T-helper 1 cell (primary cell): ENCODE results near the gene NPAS2.
A peak's percentile ranks its signal among the peaks of the same experiment; 100 is the strongest.

Source experiments
- DNase-seq, 5 donors: peaks; one replicate each; pipeline ENCODE4 v3.0.0-alpha.2; 2012 to 2020

NPAS2 gene

DNA sequence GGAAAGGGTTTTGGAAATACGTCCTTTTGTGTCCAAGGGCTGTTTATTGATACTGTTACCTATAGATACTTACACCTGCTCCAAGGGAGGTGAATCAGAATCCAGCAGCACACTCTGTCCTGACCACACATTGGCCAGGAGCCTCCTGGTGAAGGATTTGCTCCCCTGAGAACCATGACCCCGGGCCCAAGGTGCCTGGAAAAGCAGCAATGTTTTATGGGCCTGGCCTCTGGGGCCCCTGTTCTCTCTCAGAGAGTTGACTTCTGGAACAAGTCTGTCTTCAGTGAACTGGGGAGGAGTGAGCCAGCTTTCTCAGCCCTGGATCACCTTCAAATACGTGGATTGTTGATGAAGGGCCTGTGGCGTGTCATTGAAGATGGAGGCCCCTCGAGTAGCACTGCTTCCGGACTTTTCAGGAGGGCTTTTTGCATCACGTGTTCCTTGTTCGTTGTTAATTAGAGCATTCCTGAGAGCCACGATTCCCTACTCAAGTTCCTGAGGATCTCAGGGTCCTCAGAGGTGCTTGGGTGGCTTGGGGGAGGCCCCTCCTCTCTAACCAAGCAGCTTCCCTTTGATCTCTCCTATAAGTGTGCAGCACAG, 103.6 kb downstream of the NPAS2 start:
- DNase-seq = no peak

DNA sequence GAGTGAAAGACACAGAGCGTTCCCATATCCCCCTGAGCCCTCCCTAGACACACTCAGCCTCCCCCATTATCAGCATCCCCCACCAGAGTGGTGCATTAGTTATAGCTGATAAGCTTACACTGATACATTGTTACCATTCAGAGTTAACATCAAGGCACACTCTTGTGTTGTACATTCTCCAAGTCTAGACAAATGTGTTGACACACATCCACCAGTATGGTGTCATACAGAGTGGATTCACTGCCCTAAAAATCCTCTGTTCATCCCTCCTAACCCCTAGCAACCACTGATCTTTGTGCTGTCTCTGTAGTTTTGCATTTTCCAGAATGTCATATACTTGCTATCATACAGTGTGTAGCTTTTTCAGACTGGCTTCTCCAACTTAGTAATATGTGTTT, 104.2 kb downstream of the NPAS2 start:
- no peak for DNase-seq

DNA sequence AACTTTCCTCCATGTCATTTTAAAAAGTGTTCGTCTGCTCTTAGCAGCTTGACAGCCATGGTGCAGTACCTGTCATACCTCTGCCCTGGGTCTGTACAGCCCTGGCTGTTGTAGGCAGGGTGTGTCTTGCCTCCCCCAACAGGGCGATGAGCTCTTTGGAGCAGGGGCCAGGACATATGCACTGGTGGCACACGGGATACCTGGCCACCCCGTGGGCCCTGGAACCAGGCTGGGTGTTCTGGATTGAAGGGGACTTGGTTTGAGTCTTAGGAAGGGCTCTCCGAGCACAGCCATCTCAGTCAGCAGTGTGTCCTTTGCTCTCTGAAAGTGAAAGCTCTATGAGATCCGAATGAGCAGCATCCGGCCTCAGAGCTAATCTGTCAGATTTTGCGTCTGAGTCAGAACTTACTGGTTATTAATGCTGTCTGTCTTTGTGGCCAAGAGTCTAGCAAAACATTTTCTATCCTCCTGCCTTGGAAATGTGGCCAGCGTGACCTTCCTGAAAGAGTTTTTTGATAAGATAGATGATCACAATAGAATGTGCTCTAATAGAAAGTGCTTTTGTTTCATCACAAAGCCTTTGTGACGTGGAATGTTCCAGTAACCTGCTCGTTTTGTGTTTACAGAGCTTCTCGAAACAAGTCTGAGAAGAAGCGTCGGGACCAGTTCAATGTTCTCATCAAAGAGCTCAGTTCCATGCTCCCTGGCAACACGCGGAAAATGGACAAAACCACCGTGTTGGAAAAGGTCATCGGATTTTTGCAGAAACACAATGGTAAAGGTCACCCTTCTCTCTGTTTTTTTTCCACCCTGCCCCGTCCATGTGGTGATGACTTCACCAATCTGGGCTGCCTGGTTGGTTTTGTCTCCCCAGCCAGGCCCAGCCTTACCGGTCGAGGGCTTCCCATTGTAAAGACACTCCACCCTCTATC, 104.8 kb downstream of the NPAS2 start:
- peak in 2 of 5 donors; percentile 21 to 61 for DNase-seq

DNA sequence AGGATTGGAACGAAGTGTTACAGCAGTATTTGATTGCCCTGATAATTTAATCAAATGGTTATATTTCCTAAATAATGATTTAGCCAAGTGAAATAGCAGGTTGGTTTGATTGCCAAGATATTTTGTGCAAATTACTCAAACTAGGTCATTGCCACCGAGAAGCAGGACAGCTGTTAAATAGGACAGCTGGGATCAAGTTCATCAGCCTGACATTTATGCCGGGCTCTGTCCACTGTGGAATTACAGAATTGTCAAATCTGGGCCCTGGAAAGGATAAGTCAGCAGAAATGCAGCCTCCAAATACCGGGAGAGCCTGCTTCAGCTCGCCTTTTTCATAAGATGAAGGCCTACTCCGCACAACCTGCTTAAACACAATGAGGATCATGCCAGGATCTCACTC, 108.3 kb downstream of the NPAS2 start:
- DNase-seq = no peak

DNA sequence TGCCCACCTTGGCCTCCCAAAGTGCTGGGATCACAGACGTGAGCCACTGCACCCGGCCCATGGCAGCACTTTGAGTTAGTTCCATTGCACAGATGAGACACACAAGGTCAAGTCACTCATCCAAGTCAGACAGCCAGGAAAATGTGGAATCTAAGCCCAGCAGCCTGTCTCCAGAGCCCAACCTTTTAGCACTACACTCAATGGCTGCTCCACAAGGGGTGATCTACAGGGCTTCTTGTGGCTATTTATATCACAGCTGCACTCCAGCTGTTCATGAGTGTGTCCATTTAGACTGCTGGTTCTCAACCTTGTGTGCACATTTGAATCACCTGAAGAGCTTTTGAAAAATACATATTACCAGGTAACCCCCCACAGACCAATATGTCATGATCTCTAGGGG, 109.2 kb downstream of the NPAS2 start:
- DNase-seq = no peak

DNA sequence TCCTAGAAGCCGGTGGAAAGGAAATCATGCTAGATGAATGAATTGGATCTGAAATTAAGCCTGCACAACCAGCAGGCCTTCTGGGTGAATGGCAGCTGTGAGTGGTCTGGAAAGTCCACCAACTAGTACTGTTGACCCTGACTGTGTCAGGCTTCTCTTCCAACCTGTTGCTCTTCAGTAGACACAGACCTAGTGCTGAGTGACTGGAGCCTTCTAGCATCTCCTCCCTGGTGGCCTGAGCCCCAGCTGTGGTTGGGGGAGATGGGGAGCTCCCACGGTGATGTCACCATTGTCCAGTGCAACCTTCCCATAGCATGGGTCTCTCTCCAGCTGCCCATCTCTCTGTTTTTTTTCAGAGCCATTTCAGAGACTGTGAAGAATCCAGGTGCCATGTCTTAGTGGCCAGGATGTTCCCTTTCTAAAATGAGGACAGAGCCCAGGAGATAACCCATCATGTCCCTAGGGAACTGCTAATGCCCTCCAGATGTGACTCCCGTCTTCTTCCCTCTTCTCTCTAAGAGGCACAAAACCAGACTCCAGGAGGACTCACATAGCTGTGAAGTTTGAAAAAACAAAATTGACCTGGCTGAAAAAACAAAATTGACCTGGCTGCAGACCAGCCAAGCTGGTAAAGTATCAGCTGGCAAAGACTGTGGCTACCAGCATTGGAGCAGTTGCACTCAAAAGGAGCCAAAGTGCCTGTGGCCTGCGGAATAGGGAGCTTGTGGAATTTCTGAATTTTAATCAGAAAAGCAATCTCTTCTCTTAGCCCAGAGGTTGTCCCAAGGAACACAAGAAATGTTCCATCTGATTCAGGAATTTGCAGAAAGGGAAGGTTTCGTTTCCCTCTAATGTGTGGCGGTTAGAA, 114.8 kb downstream of the NPAS2 start:
- DNase-seq = no peak

DNA sequence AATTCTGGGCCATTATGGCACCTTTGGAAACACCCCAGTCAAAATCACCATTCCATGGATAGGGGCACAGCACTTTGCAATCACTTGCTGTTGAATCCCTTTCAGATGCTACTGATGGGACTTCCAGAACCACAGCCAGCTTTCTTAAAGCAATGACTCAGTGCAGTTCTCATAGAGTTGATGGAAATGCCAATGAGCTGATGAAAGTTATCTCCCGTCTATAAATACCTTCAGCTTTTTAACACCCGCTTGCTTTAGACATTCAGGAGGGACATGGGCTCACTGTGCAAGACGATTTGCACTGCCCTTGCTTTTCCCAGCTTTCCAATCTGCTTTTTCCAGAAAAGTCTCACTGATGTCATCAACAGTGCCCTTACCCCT, 115.4 kb downstream of the NPAS2 start:
- DNase-seq = no peak

DNA sequence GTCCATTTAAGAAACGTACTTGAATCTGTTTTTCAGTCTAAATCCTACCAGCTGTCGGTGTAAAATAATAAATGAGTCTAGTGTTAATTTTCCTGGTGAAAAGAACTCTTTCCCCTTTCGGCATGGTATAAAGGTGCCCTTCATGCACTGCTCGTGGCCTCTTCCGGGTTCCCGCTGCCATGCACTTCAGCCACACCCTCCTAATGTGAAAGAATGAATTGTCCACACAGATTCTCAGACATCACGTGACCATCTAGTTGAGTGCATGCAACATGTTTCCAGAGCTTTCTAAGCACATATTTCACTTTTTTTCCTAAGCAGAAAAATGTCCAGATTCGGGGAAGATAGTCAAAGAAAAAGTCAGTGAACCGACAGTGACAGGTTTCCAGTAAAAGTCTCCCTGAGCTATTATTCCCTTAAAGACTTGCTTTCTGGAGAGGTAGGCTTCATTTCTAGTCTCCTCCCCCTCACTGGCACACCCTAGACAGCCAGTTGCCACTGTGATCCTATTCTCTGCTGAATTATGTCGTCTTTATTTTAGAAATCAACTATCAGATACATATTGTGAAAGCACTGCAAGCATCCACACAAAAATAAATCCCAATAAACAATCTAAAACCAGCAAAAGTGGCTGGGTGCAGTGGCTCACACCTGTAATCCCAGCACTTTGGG, 116.3 kb downstream of the NPAS2 start:
- no peak for DNase-seq

DNA sequence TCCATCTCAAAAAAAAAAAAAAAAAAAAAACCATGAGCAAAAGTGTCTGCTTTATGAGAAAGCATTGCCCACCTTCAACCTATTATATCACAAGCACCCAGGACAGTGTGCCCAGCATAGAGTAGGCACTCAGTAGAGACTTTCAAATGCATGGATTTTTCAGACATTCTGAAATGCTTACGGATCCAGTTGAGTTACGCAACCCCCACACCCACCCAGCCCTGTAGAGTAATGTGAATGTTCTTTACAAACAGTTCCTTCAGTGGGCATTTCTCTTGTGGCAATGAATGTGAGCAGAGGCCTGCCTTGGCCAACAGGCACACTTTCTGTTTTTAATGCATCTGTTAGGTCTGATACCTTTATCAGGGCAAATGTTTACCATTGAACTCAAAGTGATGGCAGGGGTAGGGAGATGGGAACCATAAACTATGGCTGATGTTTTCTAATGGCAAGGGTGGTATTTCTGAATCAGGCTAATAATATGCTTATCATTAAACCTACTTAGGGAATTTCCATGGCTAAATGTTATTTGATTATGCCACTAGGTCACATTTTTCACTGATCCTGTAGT, 117.1 kb downstream of the NPAS2 start:
- DNase-seq = no peak

DNA sequence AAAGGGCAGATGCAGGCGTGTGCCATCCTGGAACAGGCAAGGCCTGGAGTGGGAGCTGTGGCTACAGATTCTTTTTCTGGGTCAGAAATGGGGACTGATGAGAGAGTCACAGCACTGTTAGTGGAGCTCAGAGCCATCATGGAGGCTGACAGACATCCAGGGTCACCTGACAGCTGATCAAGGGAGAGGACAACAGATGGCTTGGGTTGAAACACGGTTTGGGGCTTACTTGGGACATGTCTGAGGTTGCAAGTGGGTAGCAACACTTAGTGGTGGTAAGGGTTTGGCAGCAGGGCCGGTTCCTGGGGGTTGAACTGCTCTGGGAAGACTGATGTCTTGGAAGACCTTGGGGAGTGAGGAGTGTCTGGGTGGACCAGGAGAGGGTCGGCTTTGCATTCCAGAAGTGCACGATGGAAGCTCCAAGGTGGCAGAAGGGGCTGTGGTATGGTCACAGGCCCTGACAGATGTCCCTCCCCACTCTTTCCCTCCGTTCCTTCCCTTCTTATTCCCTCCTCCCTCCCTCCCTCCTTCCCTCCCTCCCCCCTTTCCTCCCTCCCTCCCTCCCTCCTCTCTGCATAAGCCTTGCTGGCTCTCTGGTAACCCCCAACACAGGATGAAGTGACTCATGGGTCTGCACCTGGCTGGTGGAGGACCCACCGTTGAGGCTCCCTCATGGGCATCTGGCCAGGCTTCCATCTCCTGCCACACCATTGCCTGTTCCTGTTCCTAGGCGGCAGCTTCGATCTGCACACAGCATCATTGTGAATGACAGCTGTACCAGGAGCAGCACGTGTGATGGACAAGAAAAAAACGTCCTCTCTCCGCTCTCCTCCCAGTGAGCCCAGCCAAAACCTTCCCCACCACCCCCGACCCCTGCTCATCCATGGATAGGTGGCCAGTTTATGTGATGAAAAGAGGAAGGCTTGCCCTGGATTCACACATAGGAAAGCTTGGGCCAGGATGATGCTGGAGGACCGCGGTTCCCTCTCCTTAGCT, 118.4 kb downstream of the NPAS2 start:
- no peak for DNase-seq

DNA sequence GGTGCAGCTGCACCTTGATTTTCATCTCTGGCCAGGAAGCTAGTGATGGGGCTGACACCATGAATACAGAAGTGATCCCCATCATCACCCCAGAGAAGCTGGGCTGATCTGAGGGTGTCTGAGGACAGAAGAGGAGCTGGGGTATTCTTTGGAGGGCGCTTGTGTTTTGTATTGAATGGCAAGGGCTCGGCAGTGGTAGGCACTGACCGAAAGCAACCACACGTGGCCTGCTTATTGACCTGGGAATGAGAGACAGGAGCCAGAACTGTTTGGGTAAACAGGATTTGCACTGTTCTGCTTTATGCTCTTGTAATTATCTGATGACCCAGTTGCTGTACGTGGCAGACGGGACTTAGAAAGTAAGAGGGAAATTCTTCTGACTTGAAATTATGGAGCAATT, 119.5 kb downstream of the NPAS2 start:
- DNase-seq = no peak

DNA sequence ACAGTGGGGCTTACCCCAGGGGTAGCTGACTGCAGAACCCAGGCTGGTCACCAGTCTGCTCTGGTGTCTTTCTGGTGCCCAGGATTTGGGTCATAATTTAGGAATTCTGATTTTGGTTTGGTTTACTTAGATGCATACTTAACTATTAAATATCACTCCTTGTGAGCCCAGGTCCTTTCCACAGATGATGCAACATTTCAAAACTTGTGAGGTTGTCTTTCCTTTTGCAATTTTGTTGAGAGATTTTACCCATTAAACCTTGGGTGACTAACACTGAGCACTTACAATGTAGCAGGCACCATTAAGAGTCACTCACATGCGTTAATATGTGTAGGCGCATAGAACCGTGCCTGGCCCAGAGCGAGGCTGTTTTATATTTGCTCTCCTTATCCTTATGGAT, 120.3 kb downstream of the NPAS2 start:
- DNase-seq = no peak

DNA sequence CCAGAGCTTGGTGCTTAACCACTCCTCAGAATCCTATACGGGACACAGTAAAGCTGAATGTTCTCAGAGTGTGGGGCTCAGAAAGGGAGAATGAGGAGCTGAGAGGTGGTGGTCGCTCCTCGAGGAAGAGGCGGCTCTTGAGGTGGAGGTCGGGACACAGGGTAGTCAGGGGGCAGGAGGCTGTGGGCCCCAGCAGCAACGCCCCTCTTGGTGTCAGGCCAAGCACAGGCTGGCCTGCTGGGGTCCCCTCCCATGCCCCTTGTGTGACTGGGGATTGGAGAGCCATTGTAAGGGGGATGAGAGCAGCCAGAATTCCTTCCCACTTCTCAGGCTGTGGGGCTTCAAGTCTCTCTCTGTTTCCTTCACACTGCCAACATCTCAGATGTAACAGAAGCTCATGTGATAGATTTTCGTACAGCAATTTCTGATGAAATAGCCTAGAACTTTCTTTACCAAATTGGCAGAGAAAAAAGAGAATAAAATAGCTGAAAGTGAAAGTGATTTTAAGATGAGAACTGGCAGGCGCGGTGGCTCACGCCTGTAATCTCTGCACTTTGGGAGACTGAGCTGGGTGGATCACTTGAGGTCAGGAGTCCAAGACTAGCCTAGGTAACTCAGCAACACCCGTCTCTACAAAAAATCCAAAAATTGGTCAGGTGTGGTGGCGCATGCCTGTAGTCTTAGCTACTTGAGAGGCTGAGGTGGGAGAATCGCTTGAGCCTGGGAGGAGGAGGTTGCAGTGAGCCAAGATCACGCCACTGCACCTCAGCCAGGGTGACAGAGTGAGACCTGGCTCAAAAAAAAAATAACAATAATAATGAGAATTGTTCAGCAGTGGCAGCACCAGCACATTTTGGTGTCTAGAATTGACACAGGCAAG, 121.1 kb downstream of the NPAS2 start:
- DNase-seq = peak in 1 of 5 donors; percentile 18

DNA sequence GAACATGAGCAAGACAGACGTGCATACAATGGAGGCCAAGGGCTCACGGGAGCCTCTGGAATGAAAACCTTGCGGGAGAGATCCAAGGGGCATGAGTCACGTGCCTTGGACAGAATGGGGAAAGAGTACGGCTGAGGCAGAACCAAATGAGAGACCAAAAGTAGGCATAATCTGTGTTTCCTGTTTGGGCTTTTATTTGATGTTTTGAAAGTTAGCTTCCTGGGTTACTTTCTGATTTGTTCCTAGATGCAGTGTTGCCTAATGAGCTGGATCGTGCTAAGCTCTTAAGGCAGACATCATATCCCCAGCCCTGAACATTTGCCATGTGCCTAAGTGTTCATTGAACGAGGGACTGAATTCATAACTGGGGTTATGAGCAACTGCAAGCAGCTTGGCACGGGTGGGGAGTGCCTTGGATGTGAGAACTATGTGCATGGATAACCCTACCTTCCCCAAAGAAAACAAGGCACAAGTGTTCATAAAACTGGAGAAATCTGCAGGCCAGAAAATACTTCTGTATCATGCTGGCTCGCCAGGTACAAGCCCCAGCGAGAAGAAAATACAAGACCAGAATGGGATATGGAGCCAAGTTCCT, 121.8 kb downstream of the NPAS2 start:
- DNase-seq = peak in 1 of 5 donors; percentile 9

DNA sequence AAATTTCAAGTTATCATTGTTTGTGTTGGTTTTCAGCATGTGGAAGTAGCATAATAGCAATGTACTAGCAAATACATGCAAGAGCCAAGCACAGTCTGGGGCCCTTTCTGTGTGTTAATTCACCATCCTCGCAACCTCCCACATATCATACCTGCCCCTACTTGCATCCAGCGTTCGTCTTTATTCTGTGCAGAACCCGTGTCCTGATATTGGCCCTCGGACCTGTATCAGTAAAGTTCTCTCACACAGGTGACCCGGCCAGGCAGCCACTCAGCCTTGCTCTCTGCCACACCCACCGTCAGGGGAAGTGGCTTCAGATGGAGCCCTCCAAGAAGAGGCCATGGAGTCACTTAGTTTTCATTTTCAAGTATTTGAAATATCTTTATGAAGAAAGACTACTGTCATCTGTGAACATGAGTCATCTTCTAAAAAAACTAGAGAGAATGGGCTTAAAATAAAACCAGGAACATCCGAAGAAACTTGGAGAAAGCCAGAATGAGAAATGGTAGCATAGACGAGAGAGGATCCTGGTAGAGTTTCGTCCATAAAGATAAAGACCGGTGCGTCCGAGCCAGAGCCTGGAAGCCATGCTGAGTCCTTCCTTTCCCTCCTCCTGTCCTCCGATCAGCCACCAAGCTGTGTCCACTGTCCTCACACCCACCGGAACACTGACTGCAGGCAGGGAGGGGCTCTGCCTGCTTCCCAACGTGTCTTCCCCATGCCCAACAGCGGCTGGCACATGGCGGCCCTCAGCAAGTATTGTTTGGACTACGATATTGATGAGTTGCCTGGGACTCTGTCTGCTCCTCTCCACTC, 124.9 kb downstream of the NPAS2 start:
- DNase-seq = no peak

DNA sequence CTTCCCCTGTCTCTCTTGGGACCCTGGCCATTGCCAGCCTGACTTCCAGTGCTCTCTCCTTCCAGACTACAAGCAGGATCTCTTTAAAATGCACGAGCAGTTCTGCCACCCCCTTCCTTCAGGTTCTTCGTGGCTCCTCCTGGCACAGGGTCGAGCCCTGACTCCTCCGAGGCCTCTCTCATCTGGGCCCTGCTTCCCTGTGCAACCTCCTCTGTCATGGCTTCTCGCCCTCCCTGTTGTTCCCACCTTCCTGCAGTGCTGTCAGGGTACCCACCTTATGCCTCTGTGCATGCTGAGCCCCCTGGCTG, 125.4 kb downstream of the NPAS2 start:
- no peak for DNase-seq

DNA sequence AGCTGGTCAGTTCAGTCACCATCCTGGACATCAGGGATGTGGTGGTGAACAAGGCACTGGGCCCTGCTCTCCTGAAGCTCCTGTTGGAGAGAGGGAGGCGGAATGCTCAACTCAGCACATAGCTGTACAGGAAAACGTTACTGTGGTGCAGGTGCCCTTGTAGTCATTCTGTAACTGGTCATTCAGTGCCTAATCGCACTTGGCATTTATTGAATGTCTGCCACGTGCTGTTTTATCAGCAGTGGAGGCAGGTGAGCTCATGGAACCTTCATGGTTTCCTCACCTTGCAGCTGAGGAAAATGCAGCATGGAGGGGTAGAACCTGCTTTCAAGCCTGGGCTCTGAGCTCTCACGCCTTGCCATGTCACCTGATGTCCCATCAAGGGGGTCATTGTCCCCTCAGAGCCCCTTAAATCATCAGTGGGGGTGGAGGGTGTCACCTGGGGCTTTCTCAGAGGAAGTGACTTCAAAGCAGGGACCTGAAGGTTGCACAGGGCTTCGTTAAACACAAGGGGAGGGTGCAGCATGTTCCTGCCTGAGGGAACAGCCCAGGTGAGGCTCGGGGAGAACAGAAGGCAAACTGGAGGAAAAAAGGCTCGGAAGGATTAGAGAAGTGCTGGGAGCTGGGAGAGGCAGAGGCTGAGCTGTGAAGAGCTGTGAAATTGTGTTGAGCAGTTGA, 126.1 kb downstream of the NPAS2 start:
- DNase-seq = no peak
